GM06990 (cell line): Measurements from ENCODE around the gene MFSD11.

Source experiments
- DNase-seq: peaks from one replicate; pipeline ENCODE4 v3.0.0-alpha.2; 2011; ENCODE audit not compliant: insufficient read length; ENCODE audit errors: extremely low read depth
- H3K27me3 ChIP-seq: replicated peaks from 2 replicates; pipeline ENCODE4 v1.6.0; 2011; ENCODE audit warnings: low read length; ENCODE audit not compliant: control insufficient read depth, insufficient read depth
- H3K36me3 ChIP-seq: 2 replicates; pipeline ENCODE4 v1.5.1; 2011; ENCODE audit warnings: low read length; ENCODE audit not compliant: control insufficient read depth, insufficient read depth
- H3K4me3 ChIP-seq: replicated peaks from 2 replicates; pipeline ENCODE4 v1.5.1; 2011; ENCODE audit warnings: low read depth, mild to moderate bottlenecking, control low read depth, low read length
- TF ChIP-seq, protein P1 (sequence below): IDR thresholded peaks from 2 replicates; pipeline ENCODE4 v1.5.1; 2011; ENCODE audit warnings: low read length, control low read depth, mild to moderate bottlenecking, inconsistent platforms; ENCODE audit not compliant: insufficient read depth, poor library complexity, severe bottlenecking

MFSD11 gene

GRCh38 chr17:76732734-76733617 lies 4.9 kb upstream of the MFSD11 start:
- TF ChIP-seq, protein P1, sequence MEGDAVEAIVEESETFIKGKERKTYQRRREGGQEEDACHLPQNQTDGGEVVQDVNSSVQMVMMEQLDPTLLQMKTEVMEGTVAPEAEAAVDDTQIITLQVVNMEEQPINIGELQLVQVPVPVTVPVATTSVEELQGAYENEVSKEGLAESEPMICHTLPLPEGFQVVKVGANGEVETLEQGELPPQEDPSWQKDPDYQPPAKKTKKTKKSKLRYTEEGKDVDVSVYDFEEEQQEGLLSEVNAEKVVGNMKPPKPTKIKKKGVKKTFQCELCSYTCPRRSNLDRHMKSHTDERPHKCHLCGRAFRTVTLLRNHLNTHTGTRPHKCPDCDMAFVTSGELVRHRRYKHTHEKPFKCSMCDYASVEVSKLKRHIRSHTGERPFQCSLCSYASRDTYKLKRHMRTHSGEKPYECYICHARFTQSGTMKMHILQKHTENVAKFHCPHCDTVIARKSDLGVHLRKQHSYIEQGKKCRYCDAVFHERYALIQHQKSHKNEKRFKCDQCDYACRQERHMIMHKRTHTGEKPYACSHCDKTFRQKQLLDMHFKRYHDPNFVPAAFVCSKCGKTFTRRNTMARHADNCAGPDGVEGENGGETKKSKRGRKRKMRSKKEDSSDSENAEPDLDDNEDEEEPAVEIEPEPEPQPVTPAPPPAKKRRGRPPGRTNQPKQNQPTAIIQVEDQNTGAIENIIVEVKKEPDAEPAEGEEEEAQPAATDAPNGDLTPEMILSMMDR, result no peak
- DNase-seq, result no peak

GRCh38 chr17:76733618-76733957 lies 4.3 kb upstream of the MFSD11 start:
- TF ChIP-seq, protein P1, result no peak
- no peaks in the 10 kb centered on the region for H3K27me3 ChIP-seq
- DNase-seq, result no peak
- peak overlapping the region; percentile 100 for H3K4me3 ChIP-seq
- H3K36me3 ChIP-seq, result peaks cover 15% of the 10 kb centered on the region

More at GRCh38 chr17:76732734-76733617, 4.9 kb upstream of the MFSD11 start:
- H3K27me3 ChIP-seq, result no peaks in the 10 kb centered on the region
- H3K36me3 ChIP-seq, result peaks cover 15% of the 10 kb centered on the region
- peak overlapping the region; percentile 100; the same call in 1 of the 2 replicates for H3K4me3 ChIP-seq

DNA sequence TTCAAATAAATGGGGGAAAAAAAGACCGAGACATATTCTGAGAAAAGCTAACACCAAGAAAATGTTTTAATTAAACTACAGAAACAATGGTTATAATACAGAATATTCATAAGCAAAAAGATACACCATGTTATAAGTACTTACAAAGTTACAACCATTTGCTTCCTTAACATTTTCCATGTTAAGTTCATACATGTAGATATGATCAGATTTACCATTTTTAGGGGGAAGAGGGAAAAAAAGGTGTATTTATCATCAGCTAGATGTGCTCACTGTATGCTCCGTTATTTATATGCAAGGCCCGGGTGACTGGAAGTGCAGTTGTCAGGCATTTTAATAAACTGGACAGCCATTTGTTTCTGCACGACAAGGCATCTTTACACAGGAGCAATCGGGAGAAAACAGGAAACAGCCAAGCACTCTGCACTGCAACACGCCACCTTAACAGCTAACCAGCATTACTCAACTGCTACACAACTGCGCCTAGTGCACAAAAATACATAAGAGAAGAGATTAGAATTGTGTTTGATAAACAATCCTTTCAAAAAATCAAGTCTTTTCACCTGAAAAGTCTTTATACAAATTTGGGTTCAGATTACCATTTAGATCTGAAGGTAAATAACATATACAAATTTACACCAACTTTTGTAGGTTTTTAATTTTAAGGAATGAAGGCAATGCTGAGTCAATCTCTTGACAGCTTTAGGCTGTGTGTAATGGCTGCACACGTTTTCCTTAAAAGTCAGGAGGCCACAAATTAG lies 3.7 kb upstream of the MFSD11 start:
- peak overlapping the region; percentile 100 for H3K4me3 ChIP-seq
- H3K27me3 ChIP-seq, result no peaks in the 10 kb centered on the region
- no peak for DNase-seq
- peaks cover 15% of the 10 kb centered on the region for H3K36me3 ChIP-seq
- TF ChIP-seq, protein P1, result no peak

GRCh38 chr17:76735006-76735405 lies 2.9 kb upstream of the MFSD11 start:
- TF ChIP-seq, protein P1, result no peak
- peak overlapping the region; percentile 100 for H3K4me3 ChIP-seq
- H3K27me3 ChIP-seq, result no peaks in the 10 kb centered on the region
- DNase-seq, result peak; percentile 39
- H3K36me3 ChIP-seq, result peaks cover 15% of the 10 kb centered on the region

DNA sequence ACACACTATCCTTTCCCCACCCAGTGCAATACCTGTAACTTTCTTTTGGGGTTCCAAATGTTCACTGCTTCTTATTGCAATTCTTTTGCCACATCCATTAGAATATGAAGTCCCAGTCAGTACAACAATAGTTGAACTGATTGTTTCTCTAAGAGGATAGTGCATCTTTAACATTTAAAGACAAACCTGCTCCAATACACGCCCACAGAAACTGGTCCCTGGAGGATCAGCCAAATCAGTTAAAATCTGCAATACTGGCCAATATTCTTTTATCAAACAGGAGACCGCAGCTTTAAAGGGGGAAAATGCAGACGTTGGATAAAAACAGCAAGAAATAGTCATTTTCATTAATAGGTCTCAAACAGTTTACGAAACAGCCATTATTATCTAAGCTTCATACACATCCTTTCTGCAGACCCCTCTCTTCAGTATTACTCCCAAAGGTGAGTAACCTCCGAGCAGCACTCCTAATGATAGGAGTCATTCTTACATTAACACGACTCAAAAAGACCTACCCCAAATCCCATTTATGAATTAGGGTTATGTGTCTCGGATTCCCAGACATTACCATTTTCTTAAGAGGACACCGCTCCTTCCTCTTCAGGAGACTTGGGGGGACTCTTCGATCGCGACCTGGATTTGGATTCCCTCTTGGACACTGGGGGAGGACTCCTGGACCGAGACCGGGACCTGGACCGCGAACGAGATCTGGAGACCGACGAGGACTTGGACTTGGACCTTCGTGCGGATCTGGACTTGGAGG lies 2.2 kb upstream of the MFSD11 start:
- Histone ChIP-seq H3K27me3 (no peaks in the 10 kb centered on the region), H3K36me3 (peaks cover 15% of the 10 kb centered on the region), H3K4me3 (peak overlapping the region; percentile 100)
- no peak for DNase-seq
- TF ChIP-seq, protein P1, result peak; percentile 26
